Activated effector memory CD4-positive, alpha-beta T cell treated with Interleukin-2 at 50 U/mL for 16 hours (primary cell): Measurements from ENCODE around the gene CLIC6.
"Not testable (repeated sequence)": the region's sequence is repeated elsewhere in the genome, so short reads cannot be mapped to it uniquely, and the experiment has no call there.

Experiments used
- DNase-seq: peaks from one replicate; pipeline ENCODE4 v3.0.0-alpha.2; 2020

Gene CLIC6

GRCh38 chr21:34695434-34695833 is 26.6 kb downstream of the CLIC6 start:
- DNase-seq = no peak

- no peak for DNase-seq
These were observed 27.3 kb downstream of the CLIC6 start for GRCh38 chr21:34696121-34696520.

- DNase-seq = no peak
These were observed 29.0 kb downstream of the CLIC6 start for GRCh38 chr21:34697826-34698225.

- no peak for DNase-seq
These were observed 29.6 kb downstream of the CLIC6 start for GRCh38 chr21:34698270-34699015.

- no peak for DNase-seq
These were observed 31.8 kb downstream of the CLIC6 start for GRCh38 chr21:34700605-34701004.

- no peak for DNase-seq
These were observed 32.9 kb downstream of the CLIC6 start for GRCh38 chr21:34701726-34702125.

GRCh38 chr21:34702341-34703170 is 33.8 kb downstream of the CLIC6 start:
- no peak for DNase-seq

- DNase-seq = no peak
These were observed 34.8 kb downstream of the CLIC6 start for GRCh38 chr21:34703571-34703970.

- no peak for DNase-seq
These were observed 35.3 kb downstream of the CLIC6 start for GRCh38 chr21:34704119-34704518.

- DNase-seq = no peak
These were observed 36.2 kb downstream of the CLIC6 start for GRCh38 chr21:34705011-34705410.

- DNase-seq = no peak
These were observed 37.5 kb downstream of the CLIC6 start for GRCh38 chr21:34706337-34706736.

- peak; percentile 10 for DNase-seq
These were observed 39.1 kb downstream of the CLIC6 start for GRCh38 chr21:34707876-34708325.

- DNase-seq = no peak
These were observed 44.8 kb downstream of the CLIC6 start for GRCh38 chr21:34713621-34714020.

GRCh38 chr21:34715518-34715917 is 46.7 kb downstream of the CLIC6 start:
- DNase-seq = no peak

- DNase-seq = no peak
These were observed 47.3 kb downstream of the CLIC6 start for GRCh38 chr21:34715985-34716596.

GRCh38 chr21:34718529-34718928 is 49.7 kb downstream of the CLIC6 start:
- not testable (repeated sequence) for DNase-seq

GRCh38 chr21:34722684-34723300 is 54.0 kb downstream of the CLIC6 start:
- no peak for DNase-seq

GRCh38 chr21:34724131-34724856 is 55.5 kb downstream of the CLIC6 start:
- DNase-seq = no peak

GRCh38 chr21:34724857-34725195 is 56.0 kb downstream of the CLIC6 start:
- DNase-seq = no peak

- DNase-seq = no peak
These were observed 58.0 kb downstream of the CLIC6 start for GRCh38 chr21:34726627-34727337.

GRCh38 chr21:34728479-34728878 is 59.7 kb downstream of the CLIC6 start:
- DNase-seq = no peak

- DNase-seq = no peak
These were observed 61.4 kb downstream of the CLIC6 start for GRCh38 chr21:34730194-34730593.
